Smooth muscle cell (in vitro differentiated cells): Measurements from ENCODE around the gene SRCAP. TPM values are rescaled to one million over a fixed set of nuclear protein-coding genes. Genes with fewer than 3 reads are reported as not detected.

Source experiments
- DNase-seq: peaks from one replicate; lab custom pipeline; 2025; ENCODE audit not compliant: unreplicated experiment; lab: John Stamatoyannopoulos, UW
- H2AFZ ChIP-seq: fragments of 200-600 bp; sonication (generic); 2 replicates; pipeline ENCODE4 v1.6.0; 2016; ENCODE audit warnings: antibody characterized with exemption, low read depth, mild to moderate bottlenecking
- H3F3A ChIP-seq: fragments of 200-600 bp; sonication (generic); 2 replicates; pipeline ENCODE4 v1.6.0; 2017; ENCODE audit warnings: antibody characterized with exemption, low read depth
- H3K27ac ChIP-seq: fragments of 200-600 bp; sonication (generic); 2 replicates; pipeline ENCODE4 v1.5.1; 2016; ENCODE audit warnings: low read depth, mild to moderate bottlenecking
- H3K27me3 ChIP-seq: fragments of 200-600 bp; sonication (generic); 2 replicates; pipeline ENCODE4 v1.6.1; 2016; ENCODE audit warnings: low read depth, mild to moderate bottlenecking
- H3K36me3 ChIP-seq: fragments of 200-600 bp; sonication (generic); 2 replicates; pipeline ENCODE4 v1.5.1; 2016; ENCODE audit warnings: low read depth
- H3K4me1 ChIP-seq: fragments of 200-600 bp; sonication (generic); 2 replicates; pipeline ENCODE4 v1.5.1; 2016; ENCODE audit warnings: low read depth
- H3K4me2 ChIP-seq: fragments of 200-600 bp; sonication (generic); 2 replicates; pipeline ENCODE4 v1.6.0; 2016; ENCODE audit warnings: mild to moderate bottlenecking
- H3K4me3 ChIP-seq: fragments of 200-600 bp; sonication (generic); 2 replicates; pipeline ENCODE4 v1.5.1; 2016; ENCODE audit warnings: mild to moderate bottlenecking
- H3K79me2 ChIP-seq: fragments of 200-600 bp; sonication (generic); 2 replicates; pipeline ENCODE4 v1.6.0; 2016; ENCODE audit warnings: low read depth, mild to moderate bottlenecking
- H3K9ac ChIP-seq: fragments of 200-600 bp; sonication (generic); 2 replicates; pipeline ENCODE4 v1.6.0; 2016; ENCODE audit warnings: low read depth
- H3K9me3 ChIP-seq: fragments of 200-600 bp; sonication (generic); replicated peaks from 2 replicates; pipeline ENCODE4 v1.5.1; 2016; ENCODE audit warnings: low read depth
- H4K20me1 ChIP-seq: fragments of 200-600 bp; sonication (generic); 2 replicates; pipeline ENCODE4 v1.6.0; 2016; ENCODE audit warnings: low read depth
- WGBS: methylation state at CpG from one replicate; pipeline ENCODE4 v1.1.7; 2016; ENCODE audit warnings: low lambda C conversion rate; 5-methylcytosine and 5-hydroxymethylcytosine counted together
- polyA plus RNA-seq: library from polyadenylated mRNA; unstranded; fragments of >200 nt; fragmentation: Nextera tagmentation; extraction: Ambion mirVana; gene quantifications from 2 replicates; pipeline ENCODE4 v1.2.1, GENCODE V29; 2016
- total RNA-seq: library from RNA; depleted of rRNA; stranded (reverse); fragments of >200 nt; gene quantifications from 2 replicates; pipeline ENCODE4 v1.2.3, GENCODE V29; 2014
- TF ChIP-seq, protein P1 (sequence below): fragments of 200-600 bp; sonication (generic); IDR thresholded peaks from 2 replicates; pipeline ENCODE4 v1.5.1; 2017; ENCODE audit warnings: borderline replicate concordance, mild to moderate bottlenecking, antibody characterized with exemption; ENCODE audit not compliant: insufficient read depth, poor library complexity, severe bottlenecking

Gene SRCAP
- total and polyA plus RNA-seq, 2 experiments from 2014 or later, result 9.0 to 14.5 TPM

DNA sequence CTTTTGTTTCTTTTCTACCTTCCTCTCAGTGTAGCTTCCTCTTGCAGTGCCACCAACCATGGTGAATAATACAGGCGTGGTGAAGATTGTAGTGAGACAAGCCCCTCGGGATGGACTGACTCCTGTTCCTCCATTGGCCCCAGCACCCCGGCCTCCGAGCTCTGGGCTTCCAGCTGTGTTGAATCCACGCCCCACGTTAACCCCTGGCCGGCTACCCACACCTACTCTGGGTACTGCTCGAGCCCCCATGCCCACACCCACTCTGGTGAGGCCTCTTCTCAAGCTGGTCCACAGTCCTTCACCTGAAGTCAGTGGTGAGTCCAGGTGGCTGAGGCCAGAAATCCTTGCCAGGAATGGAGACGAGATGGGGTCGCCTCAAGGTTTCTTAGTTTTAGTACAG is 23.9 kb downstream of the SRCAP start:
- H2AFZ ChIP-seq, result no peak overlapping the region
- H3K4me1 ChIP-seq, result no peaks in the 10 kb centered on the region
- H3K9me3 ChIP-seq, result no peaks in the 10 kb centered on the region
- H3K79me2 ChIP-seq, result peaks cover 42% of the 10 kb centered on the region
- 96% methylated on average over 10 of the region's 10 CpGs for WGBS
- TF ChIP-seq, protein P1, sequence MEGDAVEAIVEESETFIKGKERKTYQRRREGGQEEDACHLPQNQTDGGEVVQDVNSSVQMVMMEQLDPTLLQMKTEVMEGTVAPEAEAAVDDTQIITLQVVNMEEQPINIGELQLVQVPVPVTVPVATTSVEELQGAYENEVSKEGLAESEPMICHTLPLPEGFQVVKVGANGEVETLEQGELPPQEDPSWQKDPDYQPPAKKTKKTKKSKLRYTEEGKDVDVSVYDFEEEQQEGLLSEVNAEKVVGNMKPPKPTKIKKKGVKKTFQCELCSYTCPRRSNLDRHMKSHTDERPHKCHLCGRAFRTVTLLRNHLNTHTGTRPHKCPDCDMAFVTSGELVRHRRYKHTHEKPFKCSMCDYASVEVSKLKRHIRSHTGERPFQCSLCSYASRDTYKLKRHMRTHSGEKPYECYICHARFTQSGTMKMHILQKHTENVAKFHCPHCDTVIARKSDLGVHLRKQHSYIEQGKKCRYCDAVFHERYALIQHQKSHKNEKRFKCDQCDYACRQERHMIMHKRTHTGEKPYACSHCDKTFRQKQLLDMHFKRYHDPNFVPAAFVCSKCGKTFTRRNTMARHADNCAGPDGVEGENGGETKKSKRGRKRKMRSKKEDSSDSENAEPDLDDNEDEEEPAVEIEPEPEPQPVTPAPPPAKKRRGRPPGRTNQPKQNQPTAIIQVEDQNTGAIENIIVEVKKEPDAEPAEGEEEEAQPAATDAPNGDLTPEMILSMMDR, result no peak
- no peak overlapping the region for H3K4me2 ChIP-seq
- H4K20me1 ChIP-seq, result peaks cover 52% of the 10 kb centered on the region
- no peaks in the 10 kb centered on the region for H3F3A ChIP-seq
- no peak for DNase-seq
- H3K27ac ChIP-seq, result no peak overlapping the region
- H3K27me3 ChIP-seq, result no peaks in the 10 kb centered on the region
- H3K9ac ChIP-seq, result no peak overlapping the region
- no peak overlapping the region for H3K4me3 ChIP-seq
- peaks cover 33% of the 10 kb centered on the region for H3K36me3 ChIP-seq

DNA sequence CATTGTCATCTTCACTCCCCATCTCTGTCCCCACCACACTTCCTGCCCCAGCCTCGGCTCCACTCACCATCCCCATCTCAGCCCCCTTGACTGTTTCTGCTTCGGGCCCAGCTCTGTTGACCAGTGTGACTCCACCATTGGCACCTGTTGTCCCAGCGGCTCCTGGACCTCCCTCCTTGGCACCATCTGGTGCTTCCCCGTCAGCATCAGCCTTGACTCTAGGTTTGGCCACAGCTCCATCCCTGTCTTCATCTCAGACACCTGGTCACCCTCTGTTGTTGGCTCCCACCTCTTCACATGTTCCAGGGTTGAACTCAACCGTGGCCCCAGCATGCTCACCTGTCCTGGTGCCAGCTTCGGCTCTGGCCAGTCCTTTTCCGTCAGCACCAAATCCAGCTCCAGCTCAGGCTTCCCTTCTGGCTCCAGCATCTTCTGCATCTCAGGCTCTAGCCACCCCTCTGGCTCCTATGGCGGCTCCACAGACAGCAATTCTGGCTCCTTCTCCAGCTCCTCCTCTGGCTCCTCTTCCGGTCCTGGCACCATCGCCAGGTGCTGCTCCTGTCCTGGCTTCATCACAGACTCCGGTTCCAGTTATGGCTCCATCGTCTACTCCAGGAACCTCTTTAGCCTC is 24.9 kb downstream of the SRCAP start:
- Histone ChIP-seq H4K20me1 (peaks cover 44% of the 10 kb centered on the region), H3K79me2 (peaks cover 38% of the 10 kb centered on the region), H3K4me3 (no peak overlapping the region), H3K9me3 (no peaks in the 10 kb centered on the region), H3K27me3 (no peaks in the 10 kb centered on the region), H3K9ac (no peak overlapping the region), H2AFZ (no peak overlapping the region), H3K36me3 (peaks cover 33% of the 10 kb centered on the region), H3F3A (no peaks in the 10 kb centered on the region), H3K4me2 (no peak overlapping the region), H3K4me1 (no peaks in the 10 kb centered on the region), H3K27ac (no peak overlapping the region)
- WGBS, result 97% methylated on average over 12 of the region's 12 CpGs
- TF ChIP-seq, protein P1, result no peak
- DNase-seq, result no peak

DNA sequence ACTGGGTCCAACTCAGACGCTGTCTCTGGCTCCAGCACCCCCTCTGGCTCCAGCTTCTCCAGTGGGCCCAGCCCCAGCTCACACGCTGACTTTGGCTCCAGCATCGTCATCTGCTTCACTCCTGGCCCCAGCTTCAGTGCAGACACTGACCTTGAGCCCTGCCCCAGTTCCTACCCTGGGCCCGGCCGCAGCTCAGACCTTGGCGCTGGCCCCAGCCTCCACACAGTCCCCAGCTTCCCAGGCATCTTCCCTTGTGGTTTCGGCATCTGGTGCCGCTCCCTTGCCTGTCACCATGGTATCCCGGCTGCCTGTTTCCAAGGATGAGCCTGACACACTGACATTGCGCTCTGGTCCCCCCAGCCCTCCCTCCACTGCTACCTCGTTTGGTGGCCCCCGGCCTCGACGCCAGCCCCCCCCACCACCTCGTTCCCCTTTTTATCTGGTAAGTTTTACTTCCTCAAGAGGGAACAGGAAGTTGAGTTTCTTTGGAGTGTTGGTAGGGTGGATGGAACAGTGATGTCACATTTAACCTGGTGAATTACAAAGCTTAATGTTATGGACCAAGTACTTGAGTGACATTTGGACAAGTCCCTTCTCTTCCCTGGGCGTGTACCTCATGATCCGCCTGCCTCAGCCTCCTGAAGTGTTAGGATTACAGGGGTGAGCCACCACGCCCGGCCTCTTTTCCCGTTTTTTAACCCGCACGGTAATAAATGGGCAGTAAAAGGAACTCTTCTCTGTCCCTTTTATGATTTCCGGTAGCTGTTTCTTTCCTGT is 25.9 kb downstream of the SRCAP start:
- H3F3A ChIP-seq, result no peaks in the 10 kb centered on the region
- no peaks in the 10 kb centered on the region for H3K27me3 ChIP-seq
- 99% methylated on average over 23 of the region's 23 CpGs for WGBS
- no peaks in the 10 kb centered on the region for H3K9me3 ChIP-seq
- H3K27ac ChIP-seq, result no peak overlapping the region
- peaks cover 39% of the 10 kb centered on the region for H3K36me3 ChIP-seq
- H3K79me2 ChIP-seq, result peaks cover 37% of the 10 kb centered on the region
- no peak for DNase-seq
- H2AFZ ChIP-seq, result no peak overlapping the region
- TF ChIP-seq, protein P1, result no peak
- H3K9ac ChIP-seq, result no peak overlapping the region
- H3K4me1 ChIP-seq, result no peaks in the 10 kb centered on the region
- no peak overlapping the region for H3K4me3 ChIP-seq
- no peak overlapping the region for H3K4me2 ChIP-seq
- H4K20me1 ChIP-seq, result peaks cover 38% of the 10 kb centered on the region

- peaks cover 37% of the 10 kb centered on the region for H3K79me2 ChIP-seq
- WGBS, result 96% methylated on average over 3 of the region's 3 CpGs
Observed at GRCh38 chr16:30725418-30725792, 26.4 kb downstream of the SRCAP start.

More at GRCh38 chr16:30725418-30725792, 26.4 kb downstream of the SRCAP start:
- Histone ChIP-seq H3K9me3 (no peaks in the 10 kb centered on the region), H3F3A (no peaks in the 10 kb centered on the region), H3K4me3 (no peak overlapping the region), H3K27me3 (no peaks in the 10 kb centered on the region), H3K4me2 (no peak overlapping the region), H3K9ac (no peak overlapping the region), H3K27ac (no peak overlapping the region), H4K20me1 (peaks cover 32% of the 10 kb centered on the region), H2AFZ (no peak overlapping the region), H3K4me1 (no peaks in the 10 kb centered on the region), H3K36me3 (peaks cover 42% of the 10 kb centered on the region)
- no peak for DNase-seq
- TF ChIP-seq, protein P1, result no peak
